GM19351 (cell line): ENCODE data around the gene SAT1.
"Not testable (repeated sequence)": the region's sequence is repeated elsewhere in the genome, so short reads cannot be mapped to it uniquely, and the experiment has no call there.

ENCODE experiments used
- ATAC-seq: cut with Tn5 transposase; IDR thresholded peaks from one replicate; pipeline ENCODE4 v1.9.1; 2021; ENCODE audit warnings: mild to moderate bottlenecking, moderate library complexity; ENCODE audit not compliant: unreplicated experiment

SAT1 gene

DNA sequence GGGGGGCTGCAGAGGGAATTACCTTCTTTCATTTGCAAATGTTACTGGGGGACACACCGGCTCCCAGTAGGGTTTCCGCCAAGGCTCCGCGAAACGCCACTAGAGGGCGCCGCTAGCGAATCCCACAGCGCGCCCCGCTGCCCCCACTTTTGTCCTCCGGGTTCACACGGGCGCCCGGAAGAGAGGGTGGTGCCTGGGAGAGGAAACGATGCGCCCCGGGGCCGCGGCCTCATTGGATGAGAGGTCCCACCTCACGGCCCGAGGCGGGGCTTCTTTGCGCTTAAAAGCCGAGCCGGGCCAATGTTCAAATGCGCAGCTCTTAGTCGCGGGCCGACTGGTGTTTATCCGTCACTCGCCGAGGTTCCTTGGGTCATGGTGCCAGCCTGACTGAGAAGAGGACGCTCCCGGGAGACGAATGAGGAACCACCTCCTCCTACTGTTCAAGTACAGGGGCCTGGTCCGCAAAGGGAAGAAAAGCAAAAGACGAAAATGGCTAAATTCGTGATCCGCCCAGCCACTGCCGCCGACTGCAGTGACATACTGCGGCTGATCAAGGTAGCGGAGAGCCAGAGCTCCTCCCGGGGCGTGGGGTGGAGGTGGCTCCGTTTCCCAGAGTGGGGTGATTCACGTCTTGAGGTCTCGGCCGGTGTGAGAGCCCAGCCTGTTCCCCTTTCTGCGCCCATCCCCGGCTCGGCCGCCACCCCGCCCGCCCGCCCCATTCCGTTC, at the start of gene SAT1:
Gene SAT1, plus strand, starts transcription at position 311 of the 726 bp plus-strand sequence. Its CDS starts 179 bp downstream, at position 490.
- peak; percentile 78 for ATAC-seq

GRCh38 chrX:23736030-23736429, 46.9 kb upstream of the SAT1 start:
- no peak for ATAC-seq

DNA sequence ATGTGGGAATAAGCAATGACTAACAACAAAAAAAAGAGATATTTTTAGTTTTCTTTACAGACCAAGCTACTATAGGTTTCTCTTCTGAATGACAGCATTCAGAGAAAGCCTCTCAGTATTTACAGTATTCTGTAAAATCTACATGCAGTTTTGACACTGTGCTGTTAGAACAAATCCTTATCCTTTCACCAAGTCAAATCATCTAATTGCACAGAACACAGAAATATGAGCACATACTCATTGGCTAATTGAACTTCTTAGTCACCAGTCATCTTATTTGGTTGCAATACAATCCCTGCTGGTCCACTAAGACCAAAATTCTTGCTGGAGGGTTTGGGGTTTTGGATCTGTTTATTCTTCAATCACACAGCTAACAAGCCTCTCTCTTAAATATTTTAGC, 45.6 kb upstream of the SAT1 start:
- no peak for ATAC-seq

DNA sequence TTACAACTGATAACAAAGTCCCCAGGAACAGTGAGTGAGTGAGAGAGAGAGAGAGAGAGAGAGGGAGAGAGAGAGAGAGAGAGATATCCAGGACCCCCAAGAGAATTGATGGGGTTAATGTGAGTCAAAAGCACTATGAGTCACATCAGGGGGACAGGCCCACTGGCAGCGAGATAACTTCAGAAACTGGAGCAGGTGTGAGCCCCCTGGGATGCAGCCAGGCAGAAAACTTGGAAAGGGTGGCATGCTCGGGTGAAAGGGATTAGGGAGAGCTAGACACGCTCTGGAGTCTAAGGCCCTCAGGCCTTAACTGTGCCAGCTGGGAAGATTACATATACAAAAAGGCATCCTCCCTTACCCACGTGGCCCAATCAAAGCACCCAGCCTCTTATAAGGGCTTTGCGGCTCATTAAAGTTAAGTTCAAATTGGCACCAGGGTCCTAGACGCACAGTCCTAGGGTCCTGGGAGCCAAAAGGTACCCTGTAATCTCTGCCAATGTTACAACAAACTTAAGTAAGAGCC, 40.7 kb upstream of the SAT1 start:
- no peak for ATAC-seq

- peak; percentile 94 for ATAC-seq
Measured at GRCh38 chrX:23742697-23743622, 40.0 kb upstream of the SAT1 start, which contains the start of gene ACOT9. TSS of gene ACOT9 (minus strand) at chrX:23743276. CDS start at chrX:23743144, 132 bp downstream.

DNA sequence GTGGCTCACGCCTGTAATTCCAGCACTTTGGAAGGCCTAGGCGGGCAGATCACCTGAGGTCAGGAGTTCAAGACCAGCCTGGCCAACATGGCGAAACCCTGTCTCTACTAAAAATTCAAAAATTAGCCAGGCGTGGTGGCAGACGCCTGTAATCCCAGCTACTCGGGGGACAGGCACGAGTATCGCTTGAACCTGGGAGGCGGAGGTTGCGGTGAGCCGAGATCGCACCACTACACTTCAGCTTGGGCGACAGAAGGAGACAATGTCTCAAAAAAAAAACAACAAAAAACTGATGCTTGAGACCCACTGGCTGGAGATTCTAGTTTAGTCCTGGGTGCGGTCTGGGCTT, 39.4 kb upstream of the SAT1 start:
- ATAC-seq, result not testable (repeated sequence)

GRCh38 chrX:23745786-23746185, 37.2 kb upstream of the SAT1 start:
- ATAC-seq, result no peak

GRCh38 chrX:23749129-23749528, 33.8 kb upstream of the SAT1 start:
- no peak for ATAC-seq

DNA sequence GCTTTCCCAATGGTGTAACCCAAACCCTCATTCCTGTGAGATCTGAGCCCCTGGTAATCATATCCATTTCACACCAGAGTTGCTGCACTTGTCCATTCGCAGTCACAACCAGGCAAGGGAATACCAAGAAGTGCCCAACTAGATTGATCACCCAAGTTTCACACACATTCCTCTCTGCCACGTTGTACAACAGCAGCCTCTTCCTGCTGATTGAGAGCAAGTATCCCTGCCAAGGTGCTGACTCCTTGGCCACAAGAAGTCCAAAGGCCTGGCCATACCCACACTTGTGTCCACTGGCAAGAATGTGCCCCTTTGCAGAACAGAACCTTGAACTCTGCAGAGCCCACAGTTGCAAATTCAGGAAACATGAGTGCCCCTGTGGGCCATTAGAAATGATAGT, 33.4 kb upstream of the SAT1 start:
- ATAC-seq, result no peak

GRCh38 chrX:23752740-23753415, 30.1 kb upstream of the SAT1 start:
- ATAC-seq, result no peak

- ATAC-seq, result no peak
Measured at GRCh38 chrX:23754664-23755063, 28.3 kb upstream of the SAT1 start.

GRCh38 chrX:23756165-23756564, 26.8 kb upstream of the SAT1 start:
- ATAC-seq, result peak; percentile 78

DNA sequence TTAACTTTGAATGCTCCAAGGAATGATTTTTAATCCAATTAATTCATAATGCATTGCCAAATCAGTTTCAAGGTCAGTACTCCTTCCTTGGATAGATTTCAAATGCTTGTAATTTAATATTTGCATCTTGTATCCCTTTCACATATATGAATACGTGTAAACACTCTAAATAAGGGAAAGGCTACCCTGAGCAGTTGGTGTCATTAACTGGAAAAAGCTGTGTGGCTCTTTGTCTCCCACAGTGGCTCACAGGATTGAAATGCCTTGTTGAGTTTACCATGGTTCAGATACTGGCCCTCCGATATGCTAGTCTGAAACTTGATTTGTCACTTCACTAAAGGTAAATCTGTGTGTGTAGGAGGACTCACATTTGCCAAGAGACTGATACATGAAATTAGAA, 23.2 kb upstream of the SAT1 start:
- no peak for ATAC-seq

GRCh38 chrX:23764188-23764984, 18.6 kb upstream of the SAT1 start:
- no peak for ATAC-seq

GRCh38 chrX:23765449-23765848, 17.5 kb upstream of the SAT1 start:
- ATAC-seq, result no peak

GRCh38 chrX:23765868-23766267, 17.1 kb upstream of the SAT1 start:
- ATAC-seq, result no peak

DNA sequence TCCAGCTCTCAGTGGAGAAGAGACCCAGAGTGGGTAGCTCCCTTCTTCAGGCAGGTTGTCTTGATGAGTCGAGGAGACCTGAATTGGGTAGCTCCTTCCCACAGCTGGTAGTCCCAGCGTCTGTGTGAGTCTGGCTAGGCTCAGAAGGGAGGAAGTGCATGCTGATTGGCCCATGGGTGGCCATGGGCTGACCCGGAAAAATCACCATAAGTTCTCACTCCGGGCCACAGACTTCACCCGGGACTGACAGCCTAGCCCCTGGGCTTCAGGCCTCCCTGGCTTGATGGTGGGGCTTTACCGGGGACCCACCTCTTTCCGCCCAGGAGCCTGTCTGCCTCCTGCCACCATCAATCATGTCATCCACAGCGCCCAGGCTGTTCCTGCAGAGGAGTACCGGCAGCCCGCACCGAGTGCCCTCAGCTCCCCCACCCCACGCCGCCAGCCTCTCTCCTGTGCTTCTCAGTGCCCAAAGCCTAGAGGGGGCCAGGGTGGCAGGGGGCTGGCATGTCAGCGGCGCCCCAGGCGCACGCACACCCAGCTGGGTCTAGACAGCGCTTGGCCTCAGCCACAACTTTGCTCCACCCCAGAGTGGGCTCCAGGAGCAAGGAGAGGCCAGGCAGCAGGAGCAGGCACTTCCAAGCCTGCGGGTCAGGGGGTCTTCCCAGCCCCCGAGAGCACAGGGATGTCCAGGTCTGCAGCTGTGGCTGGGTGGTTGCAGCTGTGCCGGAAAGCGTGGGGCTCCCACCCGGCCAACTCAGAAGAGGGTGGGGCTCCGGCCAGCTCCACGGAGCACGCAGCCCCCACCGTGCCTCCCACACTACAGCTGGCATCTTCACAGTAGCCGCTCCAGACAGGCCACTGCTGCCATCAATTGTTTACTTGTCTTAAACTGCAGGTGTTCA, 16.1 kb upstream of the SAT1 start:
- peak; percentile 78 for ATAC-seq

DNA sequence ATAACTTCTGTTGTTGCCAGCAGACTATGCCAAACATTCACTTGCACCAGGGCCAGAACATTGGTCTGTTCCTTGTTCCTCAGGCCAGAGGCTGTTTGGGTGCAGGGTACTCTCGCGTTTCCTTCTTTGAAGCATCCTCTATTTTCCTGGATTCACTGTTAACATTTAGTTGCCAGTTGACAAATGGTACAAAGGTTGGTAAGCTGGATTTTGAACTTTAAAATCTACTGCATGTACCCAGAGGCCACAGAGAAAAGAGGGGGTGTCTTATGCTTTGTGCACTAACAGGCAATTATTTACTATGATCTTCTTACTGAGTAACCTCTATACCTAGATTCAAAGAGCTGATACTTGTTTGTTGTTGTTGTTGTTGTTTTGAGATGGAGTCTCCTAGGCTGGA, 12.8 kb upstream of the SAT1 start:
- ATAC-seq, result no peak

- not testable (repeated sequence) for ATAC-seq
Measured at GRCh38 chrX:23771086-23771485, 11.9 kb upstream of the SAT1 start.
